Osteoblast (primary cell): ENCODE measurements around the gene FGF21. TPM values are rescaled to one million over a fixed set of nuclear protein-coding genes. Genes with fewer than 3 reads are reported as not detected.

Experiments
- DNase-seq: peaks from one replicate; pipeline ENCODE4 v3.0.0; 2011; ENCODE audit warnings: low spot score, mixed read lengths; ENCODE audit not compliant: insufficient read length; ENCODE audit errors: missing footprints
- H2AFZ ChIP-seq: 2 replicates; pipeline ENCODE4 v1.6.0; 2011; ENCODE audit warnings: mild to moderate bottlenecking, low read length
- H3K27ac ChIP-seq: 2 replicates; pipeline ENCODE4 v1.5.1; 2011; ENCODE audit warnings: mild to moderate bottlenecking, low read depth, low read length, moderate library complexity
- H3K27me3 ChIP-seq: 2 replicates; pipeline ENCODE4 v1.6.0; 2012; ENCODE audit warnings: mild to moderate bottlenecking, control low read depth, inconsistent platforms, low read length, moderate library complexity; ENCODE audit not compliant: insufficient read depth
- H3K36me3 ChIP-seq: 2 replicates; pipeline ENCODE4 v1.5.1; 2011; ENCODE audit warnings: mild to moderate bottlenecking, low read length, control low read depth, moderate library complexity; ENCODE audit not compliant: insufficient read depth
- H3K4me1 ChIP-seq: 2 replicates; pipeline ENCODE4 v1.5.1; 2011; ENCODE audit warnings: mild to moderate bottlenecking, low read length, control low read depth, moderate library complexity; ENCODE audit not compliant: insufficient read depth
- H3K4me2 ChIP-seq: 2 replicates; pipeline ENCODE4 v1.6.0; 2011; ENCODE audit warnings: mild to moderate bottlenecking, low read length; ENCODE audit not compliant: insufficient read depth
- H3K4me3 ChIP-seq: fragments of 200-600 bp; sonication (generic); 3 replicates; pipeline ENCODE4 v1.5.1; 2012; ENCODE audit warnings: mild to moderate bottlenecking, low read length, inconsistent platforms; ENCODE audit not compliant: insufficient read depth
- H3K79me2 ChIP-seq: 2 replicates; pipeline ENCODE4 v1.6.0; 2012; ENCODE audit warnings: mild to moderate bottlenecking, low read length, control low read depth, inconsistent platforms; ENCODE audit not compliant: insufficient read depth
- H3K9me3 ChIP-seq: 2 replicates; pipeline ENCODE4 v1.5.1; 2011; ENCODE audit warnings: low read depth, low read length, control low read depth
- H4K20me1 ChIP-seq: 2 replicates; pipeline ENCODE4 v1.6.0; 2012; ENCODE audit warnings: mild to moderate bottlenecking, low read length, control low read depth; ENCODE audit not compliant: insufficient read depth
- CTCF ChIP-seq: IDR thresholded peaks from 2 replicates; pipeline ENCODE4 v1.5.1; 2011; ENCODE audit warnings: mild to moderate bottlenecking, low read depth, low read length, moderate library complexity; ENCODE audit errors: extremely low read depth
- total RNA-seq: library from RNA; depleted of rRNA; stranded (reverse); fragments of >200 nt; gene quantifications from 2 replicates; pipeline ENCODE4 v1.2.3, GENCODE V29; 2012

Gene FGF21
- total RNA-seq, 1 donor, result not detected

DNA sequence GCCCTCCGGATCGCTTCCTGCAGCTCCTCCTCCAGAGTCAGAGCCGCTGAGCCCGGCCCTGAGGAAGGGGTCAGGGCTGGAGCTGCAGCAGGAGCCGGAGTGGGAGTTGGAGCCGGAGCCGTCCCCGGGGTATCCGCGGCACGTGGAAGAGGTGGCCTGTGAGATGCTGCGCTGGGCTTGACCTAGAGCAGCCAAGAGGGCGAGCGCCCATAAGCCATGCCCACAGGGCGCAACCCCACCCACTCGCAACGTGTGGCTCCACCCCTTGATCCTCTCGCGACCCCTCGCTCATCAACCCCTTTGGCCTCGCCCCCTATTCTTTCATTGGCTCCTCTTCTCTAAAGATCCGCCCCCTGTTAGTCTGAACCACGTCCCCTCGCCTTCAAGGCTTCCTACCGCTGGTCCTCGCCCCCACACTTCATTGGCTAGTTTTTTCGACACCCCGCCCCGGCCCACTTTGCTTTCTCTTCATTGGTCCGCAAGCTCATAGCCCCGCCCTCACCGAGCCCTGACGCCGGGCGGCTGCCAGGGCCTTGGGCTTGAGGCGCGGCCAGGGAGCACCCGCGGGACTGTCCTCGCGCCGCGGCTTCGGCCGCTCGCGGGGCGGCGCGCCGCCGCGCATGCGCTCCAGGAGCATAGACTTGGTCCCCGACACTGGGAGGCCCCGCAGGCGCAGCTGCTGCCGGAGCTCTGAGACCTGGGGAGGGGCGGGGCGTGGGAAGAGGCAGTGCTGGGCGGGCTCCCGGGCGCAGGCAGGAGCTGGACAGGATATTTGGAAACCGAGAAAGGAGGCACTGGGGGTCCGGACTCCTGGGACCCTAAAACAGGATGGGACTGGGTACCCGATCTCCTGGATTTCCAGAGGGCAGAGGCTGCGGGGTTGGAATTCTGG lies 41.2 kb upstream of the FGF21 start:
- Histone ChIP-seq H3K4me2 (peak overlapping the region; percentile 96), H3K9me3 (no peaks in the 10 kb centered on the region), H3K4me3 (peak overlapping the region; percentile 94), H3K79me2 (peaks cover 12% of the 10 kb centered on the region), H2AFZ (peak overlapping the region; percentile 91), H4K20me1 (no peaks in the 10 kb centered on the region), H3K27me3 (no peaks in the 10 kb centered on the region), H3K4me1 (peaks cover 31% of the 10 kb centered on the region), H3K27ac (peak overlapping the region; percentile 85), H3K36me3 (no peaks in the 10 kb centered on the region)
- DNase-seq, result peak; percentile 100
- no peak for TF ChIP-seq CTCF

DNA sequence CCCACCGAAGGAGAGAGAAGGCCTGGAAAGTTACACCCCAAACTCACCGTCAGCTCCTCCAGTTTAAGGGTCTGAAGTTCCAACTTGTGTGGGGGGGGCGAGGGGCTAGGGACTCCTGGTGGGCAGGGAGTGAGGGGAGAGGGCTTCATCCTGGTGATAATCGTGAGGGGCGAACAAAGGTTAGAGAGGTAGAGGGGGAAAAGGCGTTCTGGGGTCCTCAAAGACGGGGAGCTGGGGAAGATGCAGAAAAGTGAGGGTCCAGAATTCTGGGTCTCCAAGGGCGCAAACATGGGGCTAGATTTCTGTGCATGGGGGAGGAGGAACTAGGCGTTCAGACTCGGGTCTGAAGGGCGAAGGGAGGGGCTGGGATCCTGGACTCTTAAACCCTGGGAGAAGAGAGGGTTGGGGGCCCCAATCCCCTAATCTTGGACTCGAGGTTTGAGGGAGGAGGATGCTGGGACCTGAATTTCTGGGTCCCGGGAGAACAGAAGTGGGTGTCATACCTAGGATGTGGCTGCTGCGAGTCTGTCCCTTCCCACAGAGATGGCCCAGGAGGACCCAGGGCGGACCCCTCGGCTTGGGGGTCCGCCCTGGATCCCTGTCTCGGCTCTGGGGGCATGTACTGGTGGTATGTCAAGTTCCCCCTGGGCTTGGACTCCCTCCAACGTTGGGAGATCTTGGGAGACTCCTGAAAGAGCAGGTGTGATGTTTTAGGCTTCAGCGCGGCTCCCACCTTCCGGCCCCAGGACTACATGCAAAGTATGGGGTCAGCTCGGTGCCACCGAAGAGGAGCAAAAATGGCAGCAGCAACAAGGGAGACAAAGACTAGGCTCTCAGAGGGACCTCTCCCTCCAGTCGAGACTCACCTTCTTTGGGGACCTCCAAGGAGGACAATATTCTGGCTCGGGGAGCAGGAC lies 40.3 kb upstream of the FGF21 start:
- H3K4me1 ChIP-seq, result peaks cover 31% of the 10 kb centered on the region

DNA sequence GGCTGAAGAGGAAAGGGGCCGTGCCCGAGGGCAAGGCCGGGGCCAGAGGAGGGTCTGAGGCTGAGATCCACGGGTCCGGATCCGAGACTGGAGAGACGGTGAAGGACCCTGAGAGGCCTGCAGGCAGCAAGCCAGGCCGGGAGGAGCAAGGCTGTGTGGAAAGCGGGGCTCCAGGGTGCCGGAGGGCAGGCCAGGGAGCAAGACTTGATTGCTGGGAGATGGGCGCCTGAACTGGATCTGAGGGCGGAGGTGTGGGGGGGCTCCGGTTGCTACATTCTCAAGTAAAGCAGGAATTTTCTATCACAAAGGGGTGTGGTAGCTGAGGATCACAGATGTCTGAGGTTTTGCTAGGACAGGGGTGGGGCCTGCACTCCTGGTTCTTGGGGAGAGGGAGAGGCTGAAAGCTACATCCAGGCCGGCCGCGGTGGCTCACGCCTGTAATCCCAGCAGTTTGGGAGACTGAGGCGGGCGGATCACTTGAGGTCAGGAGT lies 39.6 kb upstream of the FGF21 start:
- Histone ChIP-seq H3K4me3 (peak overlapping the region; percentile 19), H3K4me2 (peak overlapping the region; percentile 96), H3K27ac (no peak overlapping the region), H2AFZ (no peak overlapping the region), H3K4me1 (peaks cover 36% of the 10 kb centered on the region), H3K36me3 (no peaks in the 10 kb centered on the region), H3K9me3 (no peaks in the 10 kb centered on the region), H4K20me1 (no peaks in the 10 kb centered on the region), H3K79me2 (peaks cover 12% of the 10 kb centered on the region), H3K27me3 (no peaks in the 10 kb centered on the region)
- peak; percentile 73 for DNase-seq
- TF ChIP-seq CTCF, result no peak

More for the DNA sequence above, 40.3 kb upstream of the FGF21 start:
- Histone ChIP-seq H3K4me3 (peak overlapping the region; percentile 75), H2AFZ (peak overlapping the region; percentile 91), H3K27me3 (no peaks in the 10 kb centered on the region), H3K79me2 (peaks cover 12% of the 10 kb centered on the region), H4K20me1 (no peaks in the 10 kb centered on the region), H3K9me3 (no peaks in the 10 kb centered on the region), H3K4me2 (peak overlapping the region; percentile 96), H3K27ac (peak overlapping the region; percentile 85), H3K36me3 (no peaks in the 10 kb centered on the region)
- DNase-seq, result peak; percentile 31
- TF ChIP-seq CTCF, result no peak
